ENCODE results near the gene DENND1C. TPM values are rescaled to one million over a fixed set of nuclear protein-coding genes. Genes with fewer than 3 reads are reported as not detected.

Gene DENND1C
- total and polyA plus RNA-seq, 2 donors (not counting 1 experiment from before 2014, with no cell fraction given) = not detected

DNA sequence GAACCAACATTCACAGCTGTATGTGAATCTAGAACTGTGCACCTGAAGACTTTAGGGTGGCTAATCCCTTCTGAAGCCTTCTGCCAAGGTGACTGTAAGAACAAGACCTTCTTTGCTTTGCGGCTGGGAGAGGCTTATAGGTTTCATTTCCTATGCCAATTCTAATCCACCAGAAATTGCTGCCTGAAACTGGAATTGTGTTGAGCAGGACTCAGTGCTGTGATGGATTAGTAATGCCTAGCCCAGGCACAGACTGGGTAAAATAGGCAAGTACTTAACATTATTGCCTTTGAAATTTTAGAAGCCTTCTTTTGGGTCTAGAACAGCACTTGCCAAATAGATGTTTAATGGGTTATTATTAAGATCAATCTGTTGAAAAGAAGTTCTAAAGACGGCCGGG lies 33.5 kb downstream of the DENND1C start:
- Histone ChIP-seq H3K27ac (ENCODE audit: insufficient read depth, low read length) (no peak overlapping the region), H3K4me2 (ENCODE audit: extremely low read depth, insufficient read depth, low read length) (no peak overlapping the region), H3K9me3 (ENCODE audit: control insufficient read depth, insufficient read depth, low read depth, low read length) (no peaks in the 10 kb centered on the region), H3K9ac (ENCODE audit: insufficient read depth, low read length) (no peak overlapping the region), H3K27me3 (ENCODE audit: control insufficient read depth, insufficient read depth, low read length) (no peaks in the 10 kb centered on the region), H3K4me1 (ENCODE audit: control insufficient read depth, extremely low read depth, insufficient read depth, low read length) (no peaks in the 10 kb centered on the region), H4K20me1 (ENCODE audit: control insufficient read depth, extremely low read depth, insufficient read depth, low read length) (no peaks in the 10 kb centered on the region), H3K79me2 (ENCODE audit: control insufficient read depth, insufficient read depth, low read length) (no peaks in the 10 kb centered on the region), H2AFZ (ENCODE audit: low read length) (no peak overlapping the region), H3K4me3 (replicated peaks in 1 of 4; ENCODE audit: control extremely low read depth in 1 of 4, insufficient read depth in 1 of 4, low read depth in 3 of 4, low read length in 4 of 4) (no peak overlapping the region), H3K36me3 (ENCODE audit: control insufficient read depth, insufficient read depth, low read length) (no peaks in the 10 kb centered on the region)
- no peak for DNase-seq (ENCODE audit: low read depth in 2 of 2)
- TF ChIP-seq CTCF (conservative IDR thresholded peaks at IDR 0.05 in 1 of 2, IDR thresholded peaks at IDR 0.05 in 1 of 2; ENCODE audit: low read depth in 1 of 2, low read length in 2 of 2) (no peak), EZH2 (IDR thresholded peaks at IDR 0.05; ENCODE audit: low read length, missing control alignments) (no peak)

DNA sequence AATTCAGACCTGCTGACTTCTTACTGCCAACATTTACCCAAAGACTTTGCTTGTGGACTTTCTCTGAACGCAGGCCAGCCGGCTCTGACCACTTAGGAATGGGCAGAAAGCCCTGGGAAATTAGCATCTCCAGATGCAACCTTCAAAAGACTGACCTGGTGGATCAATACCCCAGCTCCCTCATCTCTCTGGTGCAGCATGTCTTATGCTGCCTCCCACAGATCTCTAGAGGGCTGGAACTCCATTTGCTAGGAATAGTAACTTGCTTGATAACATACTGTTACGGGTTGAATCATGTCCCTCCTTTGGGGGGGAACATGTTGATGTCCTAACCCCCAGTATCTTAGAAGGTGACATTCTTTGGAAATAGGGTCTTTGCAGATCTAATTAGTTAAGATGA lies 35.1 kb downstream of the DENND1C start:
- H3K4me3 ChIP-seq (replicated peaks in 1 of 4; ENCODE audit: control extremely low read depth in 1 of 4, insufficient read depth in 1 of 4, low read depth in 3 of 4, low read length in 4 of 4) = no peak overlapping the region
- H3K9ac ChIP-seq (ENCODE audit: insufficient read depth, low read length) = no peak overlapping the region
- no peak for DNase-seq (ENCODE audit: low read depth in 2 of 2)
- H3K4me1 ChIP-seq (ENCODE audit: control insufficient read depth, extremely low read depth, insufficient read depth, low read length) = no peaks in the 10 kb centered on the region
- H3K79me2 ChIP-seq (ENCODE audit: control insufficient read depth, insufficient read depth, low read length) = no peaks in the 10 kb centered on the region
- H3K4me2 ChIP-seq (ENCODE audit: extremely low read depth, insufficient read depth, low read length) = no peak overlapping the region
- H3K36me3 ChIP-seq (ENCODE audit: control insufficient read depth, insufficient read depth, low read length) = no peaks in the 10 kb centered on the region
- TF ChIP-seq CTCF (conservative IDR thresholded peaks at IDR 0.05 in 1 of 2, IDR thresholded peaks at IDR 0.05 in 1 of 2; ENCODE audit: low read depth in 1 of 2, low read length in 2 of 2) (no peak), EZH2 (IDR thresholded peaks at IDR 0.05; ENCODE audit: low read length, missing control alignments) (no peak)
- no peak overlapping the region for H3K27ac ChIP-seq (ENCODE audit: insufficient read depth, low read length)
- H4K20me1 ChIP-seq (ENCODE audit: control insufficient read depth, extremely low read depth, insufficient read depth, low read length) = no peaks in the 10 kb centered on the region
- no peak overlapping the region for H2AFZ ChIP-seq (ENCODE audit: low read length)
- no peaks in the 10 kb centered on the region for H3K27me3 ChIP-seq (ENCODE audit: control insufficient read depth, insufficient read depth, low read length)
- H3K9me3 ChIP-seq (ENCODE audit: control insufficient read depth, insufficient read depth, low read depth, low read length) = no peaks in the 10 kb centered on the region

DNA sequence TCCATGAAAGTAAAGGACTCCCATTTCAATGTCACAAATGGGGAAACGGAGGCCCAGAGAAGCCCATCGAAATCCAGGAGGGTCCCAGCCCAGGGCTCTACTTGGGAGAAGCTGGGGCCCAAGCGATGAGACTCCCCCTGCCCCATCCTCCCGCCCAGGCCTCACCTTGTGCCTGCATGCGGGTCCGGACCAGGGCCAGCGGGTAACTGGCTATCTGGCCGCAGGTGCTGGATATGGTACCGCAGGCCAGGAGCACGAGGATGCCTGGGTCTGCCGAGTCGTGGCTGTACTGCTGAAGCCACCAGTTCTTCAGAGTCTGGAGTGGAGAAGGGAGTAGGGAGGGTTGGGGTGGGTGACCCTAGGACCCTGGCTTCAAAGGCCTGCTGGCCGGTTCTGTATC lies 37.6 kb downstream of the DENND1C start:
- Histone ChIP-seq H2AFZ (ENCODE audit: low read length) (no peak overlapping the region), H3K27ac (ENCODE audit: insufficient read depth, low read length) (no peak overlapping the region), H4K20me1 (ENCODE audit: control insufficient read depth, extremely low read depth, insufficient read depth, low read length) (no peaks in the 10 kb centered on the region), H3K9ac (ENCODE audit: insufficient read depth, low read length) (no peak overlapping the region), H3K4me2 (ENCODE audit: extremely low read depth, insufficient read depth, low read length) (no peak overlapping the region), H3K36me3 (ENCODE audit: control insufficient read depth, insufficient read depth, low read length) (no peaks in the 10 kb centered on the region), H3K79me2 (ENCODE audit: control insufficient read depth, insufficient read depth, low read length) (no peaks in the 10 kb centered on the region), H3K4me3 (replicated peaks in 1 of 4; ENCODE audit: control extremely low read depth in 1 of 4, insufficient read depth in 1 of 4, low read depth in 3 of 4, low read length in 4 of 4) (no peak overlapping the region), H3K4me1 (ENCODE audit: control insufficient read depth, extremely low read depth, insufficient read depth, low read length) (no peaks in the 10 kb centered on the region), H3K9me3 (ENCODE audit: control insufficient read depth, insufficient read depth, low read depth, low read length) (no peaks in the 10 kb centered on the region), H3K27me3 (ENCODE audit: control insufficient read depth, insufficient read depth, low read length) (no peaks in the 10 kb centered on the region)
- no peak for TF ChIP-seq EZH2 (IDR thresholded peaks at IDR 0.05; ENCODE audit: low read length, missing control alignments)
- TF ChIP-seq CTCF (conservative IDR thresholded peaks at IDR 0.05 in 1 of 2, IDR thresholded peaks at IDR 0.05 in 1 of 2; ENCODE audit: low read depth in 1 of 2, low read length in 2 of 2) = no peak
- DNase-seq (ENCODE audit: low read depth in 2 of 2) = no peak
